Measurements from ENCODE around the gene GARIN5B.
A peak's percentile ranks its signal among the peaks of the same experiment; 100 is the strongest.

GARIN5B gene

GRCh38 chr19:55387736-55388497 is 24.9 kb upstream of the GARIN5B start:
- DNase-seq: no peak

GRCh38 chr19:55386493-55386971 is 23.5 kb upstream of the GARIN5B start:
- no peak for DNase-seq

- peak; percentile 97 for DNase-seq
Measured at GRCh38 chr19:55385724-55386492, 22.8 kb upstream of the GARIN5B start, which contains the start of gene RPL28. RPL28 (plus strand) TSS chr19:55385932; CDS start chr19:55386358, 426 bp downstream.

GRCh38 chr19:55384920-55385723 is 22.1 kb upstream of the GARIN5B start:
- peak; percentile 92 for DNase-seq

GRCh38 chr19:55384131-55384919 is 21.3 kb upstream of the GARIN5B start, which contains the start of gene TMEM238:
TMEM238 (minus strand) TSS chr19:55384292; CDS start chr19:55384259, 33 bp downstream.
- no peak for DNase-seq

- peak; percentile 27 for DNase-seq
Measured at GRCh38 chr19:55383279-55384130, 20.4 kb upstream of the GARIN5B start.

GRCh38 chr19:55382522-55383054 is 19.5 kb upstream of the GARIN5B start:
- DNase-seq: no peak

- no peak for DNase-seq
Measured at GRCh38 chr19:55382013-55382412, 19.0 kb upstream of the GARIN5B start.

- no peak for DNase-seq
Measured at GRCh38 chr19:55379174-55379573, 16.1 kb upstream of the GARIN5B start.

GRCh38 chr19:55377356-55378131 is 14.5 kb upstream of the GARIN5B start:
- no peak for DNase-seq

GRCh38 chr19:55376241-55376933 is 13.3 kb upstream of the GARIN5B start, which contains the start of gene TMEM190:
TMEM190 (plus strand) TSS chr19:55376826; CDS start chr19:55376854, 28 bp downstream.
- DNase-seq: no peak

GRCh38 chr19:55373993-55374757 is 11.1 kb upstream of the GARIN5B start:
- no peak for DNase-seq

- DNase-seq: no peak
Measured at GRCh38 chr19:55373306-55373992, 10.4 kb upstream of the GARIN5B start.

- DNase-seq: no peak
Measured at GRCh38 chr19:55372316-55373081, 9.4 kb upstream of the GARIN5B start.

- no peak for DNase-seq
Measured at GRCh38 chr19:55370305-55370988, 7.4 kb upstream of the GARIN5B start, which contains the start of gene IL11. IL11 (minus strand) TSS chr19:55370463; CDS start chr19:55370310, 153 bp downstream.

Data from T-helper 9 cell (primary cell).